GM19240 (cell line): ENCODE measurements around the gene PACS2.
"Not testable (repeated sequence)": the region's sequence is repeated elsewhere in the genome, so short reads cannot be mapped to it uniquely, and the experiment has no call there.

Experiments used
- DNase-seq: peaks from one replicate; pipeline ENCODE4 v3.0.0; 2011; ENCODE audit warnings: low spot score; ENCODE audit not compliant: insufficient read length

The PACS2 gene

GRCh38 chr14:105314287-105315200 is at the start of gene PACS2:
TSS of gene PACS2 (plus strand) at chr14:105314748. CDS start at chr14:105314919, 171 bp downstream.
- peak; percentile 99 for DNase-seq

GRCh38 chr14:105267820-105268548 is 46.6 kb upstream of the PACS2 start:
- no peak for DNase-seq

GRCh38 chr14:105268736-105269354 is 45.7 kb upstream of the PACS2 start:
- no peak for DNase-seq

- DNase-seq = no peak
Measured at GRCh38 chr14:105269405-105269804, 45.1 kb upstream of the PACS2 start.

GRCh38 chr14:105271224-105271890 is 43.2 kb upstream of the PACS2 start:
- no peak for DNase-seq

- DNase-seq = no peak
Measured at GRCh38 chr14:105272623-105273022, 41.9 kb upstream of the PACS2 start.

- no peak for DNase-seq
Measured at GRCh38 chr14:105273062-105273461, 41.5 kb upstream of the PACS2 start.

- DNase-seq = no peak
Measured at GRCh38 chr14:105274637-105275036, 39.9 kb upstream of the PACS2 start.

- DNase-seq = no peak
Measured at GRCh38 chr14:105275267-105275946, 39.1 kb upstream of the PACS2 start.

GRCh38 chr14:105277448-105277847 is 37.1 kb upstream of the PACS2 start:
- not testable (repeated sequence) for DNase-seq

- DNase-seq = no peak
Measured at GRCh38 chr14:105279642-105280361, 34.7 kb upstream of the PACS2 start.

- no peak for DNase-seq
Measured at GRCh38 chr14:105280525-105280924, 34.0 kb upstream of the PACS2 start.

GRCh38 chr14:105281371-105282097 is 33.0 kb upstream of the PACS2 start:
- DNase-seq = no peak

- no peak for DNase-seq
Measured at GRCh38 chr14:105282098-105282725, 32.3 kb upstream of the PACS2 start.

- DNase-seq = no peak
Measured at GRCh38 chr14:105283028-105283427, 31.5 kb upstream of the PACS2 start.

GRCh38 chr14:105283899-105284298 is 30.6 kb upstream of the PACS2 start:
- DNase-seq = no peak

- no peak for DNase-seq
Measured at GRCh38 chr14:105285174-105285573, 29.4 kb upstream of the PACS2 start.

- DNase-seq = no peak
Measured at GRCh38 chr14:105286759-105287144, 27.8 kb upstream of the PACS2 start.
